Suprapubic skin (tissue), 4 donors: Measurements from ENCODE around the gene SPRYD7. TPM values are rescaled to one million over a fixed set of nuclear protein-coding genes. Genes with fewer than 3 reads are reported as not detected.
"Not testable (repeated sequence)": the region's sequence is repeated elsewhere in the genome, so short reads cannot be mapped to it uniquely, and the experiment has no call there.

Experiments
- DNase-seq, 2 donors: peaks; one replicate each; pipeline ENCODE4 v3.0.0-alpha.2; 2019; ENCODE audit warnings: low spot score in 2 of 2
- H3K27ac ChIP-seq: fragments of 200-600 bp; sonication (generic); one replicate; pipeline ENCODE4 v1.5.1; 2019
- H3K27me3 ChIP-seq: fragments of 200-600 bp; sonication (generic); one replicate; pipeline ENCODE4 v1.5.1; 2019
- H3K36me3 ChIP-seq: fragments of 200-600 bp; sonication (generic); one replicate; pipeline ENCODE4 v1.5.1; 2019
- H3K4me1 ChIP-seq: fragments of 200-600 bp; sonication (generic); one replicate; pipeline ENCODE4 v1.5.1; 2019
- H3K4me3 ChIP-seq: fragments of 200-600 bp; sonication (generic); one replicate; pipeline ENCODE4 v1.5.1; 2019; ENCODE audit warnings: mild to moderate bottlenecking
- H3K9me3 ChIP-seq: fragments of 200-600 bp; sonication (generic); one replicate; pipeline ENCODE4 v1.5.1; 2019
- CTCF ChIP-seq, 2 donors: fragments of 200-600 bp in 1 of 2; fragments of 450-650 bp in 1 of 2; sonication (generic) in 1 of 2; IDR thresholded peaks; one replicate each; pipeline ENCODE4 v1.5.1; 2016 to 2019; ENCODE audit warnings: antibody characterized with exemption in 2 of 2, mild to moderate bottlenecking in 1 of 2, moderate library complexity in 1 of 2
- EP300 ChIP-seq: sonication (generic); formaldehyde crosslinking; IDR thresholded peaks from one replicate; pipeline ENCODE4 v1.6.1; 2017; ENCODE audit warnings: antibody characterized with exemption
- POLR2A ChIP-seq, 2 donors: fragments of 450-650 bp; IDR thresholded peaks; one replicate each; pipeline ENCODE4 v1.6.1; 2017; ENCODE audit warnings: antibody characterized with exemption in 2 of 2, mild to moderate bottlenecking in 2 of 2, moderate library complexity in 2 of 2
- POLR2AphosphoS5 ChIP-seq, 3 donors: sonication (generic); formaldehyde crosslinking; IDR thresholded peaks; one replicate each; pipeline ENCODE4 v1.6.1; 2017; ENCODE audit warnings: antibody characterized with exemption in 3 of 3
- WGBS: methylation state at CpG from one replicate; pipeline ENCODE4 v1.1.5; 2018; 5-methylcytosine and 5-hydroxymethylcytosine counted together
- total RNA-seq, 4 donors: library from RNA; depleted of rRNA; stranded (reverse); fragments of >200 nt; gene quantifications; one replicate each; pipeline ENCODE4 v1.1.0, GENCODE V29; 2016

SPRYD7 gene
- total RNA-seq, 4 donors from 2014 or later: 6.0 to 9.9 (median 7.2) TPM

GRCh38 chr13:49956131-49956530 is 20.0 kb upstream of the SPRYD7 start:
- Histone ChIP-seq H3K27ac (no peak overlapping the region), H3K4me1 (peaks cover 6% of the 10 kb centered on the region), H3K4me3 (no peak overlapping the region), H3K27me3 (no peaks in the 10 kb centered on the region), H3K9me3 (no peaks in the 10 kb centered on the region), H3K36me3 (no peaks in the 10 kb centered on the region)
- no peak for TF ChIP-seq EP300
- TF ChIP-seq POLR2AphosphoS5 (IDR thresholded peaks at IDR 0.05): no peak
- no peak for TF ChIP-seq CTCF (IDR thresholded peaks at IDR 0.05)
- TF ChIP-seq POLR2A (IDR thresholded peaks at IDR 0.05): no peak
- WGBS: 94% methylated on average over 3 of the region's 3 CpGs
- DNase-seq: no peak

DNA sequence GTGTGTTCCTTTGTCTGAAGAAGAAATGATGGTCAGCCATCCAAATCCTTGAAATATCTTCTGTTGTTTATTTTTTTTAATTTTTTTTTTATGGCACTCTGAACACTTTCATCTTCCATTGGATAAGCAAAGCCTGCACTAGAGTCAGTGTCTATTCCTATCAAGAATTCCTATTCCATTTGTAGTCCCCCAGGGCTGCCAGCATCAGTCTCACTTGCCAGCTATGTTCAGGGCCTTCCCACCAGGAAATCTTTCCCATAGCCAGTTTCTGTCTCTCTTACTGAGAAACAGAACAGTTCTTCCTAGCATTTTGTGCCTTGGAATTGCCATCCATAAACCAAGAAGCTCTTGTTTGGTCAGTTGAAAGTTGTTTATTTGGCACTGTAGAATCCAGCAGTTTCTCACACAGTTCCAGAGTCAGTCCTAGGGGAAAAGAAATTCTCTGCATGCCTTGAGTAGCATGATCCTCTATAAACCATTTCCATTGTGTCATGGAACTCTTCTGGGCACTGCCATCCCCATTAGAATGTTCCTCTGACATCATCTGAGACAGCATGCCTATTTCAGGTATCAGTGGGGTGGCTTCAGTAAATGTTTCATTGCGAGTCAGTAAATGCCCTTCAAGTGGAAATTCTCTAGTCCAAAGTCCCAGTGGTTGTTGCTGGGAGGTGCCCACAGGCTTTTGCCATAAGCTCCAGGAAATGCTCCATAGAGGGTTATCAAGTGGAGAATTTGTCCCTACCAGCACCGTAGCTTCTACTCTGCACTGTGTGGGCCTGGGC is 18.7 kb upstream of the SPRYD7 start:
- no peaks in the 10 kb centered on the region for H3K36me3 ChIP-seq
- H3K9me3 ChIP-seq: no peaks in the 10 kb centered on the region
- H3K27ac ChIP-seq: no peak overlapping the region
- TF ChIP-seq CTCF (IDR thresholded peaks at IDR 0.05) (no peak), POLR2AphosphoS5 (IDR thresholded peaks at IDR 0.05) (no peak), EP300 (no peak), POLR2A (IDR thresholded peaks at IDR 0.05) (no peak)
- H3K27me3 ChIP-seq: no peaks in the 10 kb centered on the region
- DNase-seq: no peak
- H3K4me1 ChIP-seq: peaks cover 6% of the 10 kb centered on the region
- WGBS: 87% methylated on average over 2 of the region's 2 CpGs
- no peak overlapping the region for H3K4me3 ChIP-seq

- no peak for DNase-seq
Observed at GRCh38 chr13:49953560-49953959, 17.4 kb upstream of the SPRYD7 start.

DNA sequence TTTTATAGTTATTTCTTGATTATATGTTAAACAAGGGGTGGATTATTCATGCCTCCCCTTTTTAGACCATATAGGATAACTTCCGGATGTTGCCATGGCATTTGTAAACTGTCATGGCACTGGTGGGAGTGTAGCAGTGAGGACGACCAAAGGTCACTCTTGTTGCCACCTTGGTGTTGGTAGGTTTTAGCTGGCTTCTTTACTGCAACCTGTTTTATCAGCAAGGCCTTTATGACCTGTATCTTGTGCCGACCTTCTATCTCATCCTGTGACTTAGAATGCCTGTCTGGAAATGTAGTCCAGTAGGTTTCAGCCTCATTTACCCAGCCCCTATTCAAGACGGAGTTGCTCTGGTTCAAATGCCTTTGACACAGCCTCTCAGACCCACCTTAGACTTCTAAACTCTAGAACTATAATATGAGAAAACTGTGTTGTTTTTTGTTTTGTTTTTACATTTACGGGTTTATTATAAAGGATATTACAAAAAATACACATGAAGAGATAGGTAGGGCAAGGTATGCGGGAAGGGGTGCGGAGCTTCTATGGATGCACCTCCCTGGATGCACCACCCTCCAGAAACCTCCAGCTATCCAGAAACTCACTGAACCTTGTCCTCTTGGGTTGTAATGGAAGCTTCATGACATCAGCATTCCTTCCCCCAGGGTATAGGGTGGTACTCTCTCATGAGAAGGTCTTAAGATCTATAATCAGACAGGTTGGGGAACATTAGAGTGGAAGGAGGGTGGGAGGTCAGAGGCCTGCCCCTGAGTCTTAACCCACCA is 15.8 kb upstream of the SPRYD7 start:
- no peak for DNase-seq
- Histone ChIP-seq H3K36me3 (no peaks in the 10 kb centered on the region), H3K9me3 (no peaks in the 10 kb centered on the region), H3K4me3 (no peak overlapping the region), H3K27me3 (no peaks in the 10 kb centered on the region), H3K27ac (no peak overlapping the region), H3K4me1 (peaks cover 6% of the 10 kb centered on the region)
- WGBS: 87% methylated on average over 7 of the region's 7 CpGs
- TF ChIP-seq POLR2A (IDR thresholded peaks at IDR 0.05) (no peak), CTCF (IDR thresholded peaks at IDR 0.05) (no peak), POLR2AphosphoS5 (IDR thresholded peaks at IDR 0.05) (no peak), EP300 (no peak)

More at GRCh38 chr13:49953560-49953959, 17.4 kb upstream of the SPRYD7 start:
- Histone ChIP-seq H3K36me3 (no peaks in the 10 kb centered on the region), H3K4me3 (no peak overlapping the region), H3K9me3 (no peaks in the 10 kb centered on the region), H3K27ac (no peak overlapping the region), H3K27me3 (no peaks in the 10 kb centered on the region), H3K4me1 (peaks cover 6% of the 10 kb centered on the region)
- TF ChIP-seq POLR2AphosphoS5 (IDR thresholded peaks at IDR 0.05) (no peak), CTCF (IDR thresholded peaks at IDR 0.05) (no peak), POLR2A (IDR thresholded peaks at IDR 0.05) (no peak), EP300 (no peak)
- WGBS: 96% methylated on average over 1 of the region's 1 CpG

DNA sequence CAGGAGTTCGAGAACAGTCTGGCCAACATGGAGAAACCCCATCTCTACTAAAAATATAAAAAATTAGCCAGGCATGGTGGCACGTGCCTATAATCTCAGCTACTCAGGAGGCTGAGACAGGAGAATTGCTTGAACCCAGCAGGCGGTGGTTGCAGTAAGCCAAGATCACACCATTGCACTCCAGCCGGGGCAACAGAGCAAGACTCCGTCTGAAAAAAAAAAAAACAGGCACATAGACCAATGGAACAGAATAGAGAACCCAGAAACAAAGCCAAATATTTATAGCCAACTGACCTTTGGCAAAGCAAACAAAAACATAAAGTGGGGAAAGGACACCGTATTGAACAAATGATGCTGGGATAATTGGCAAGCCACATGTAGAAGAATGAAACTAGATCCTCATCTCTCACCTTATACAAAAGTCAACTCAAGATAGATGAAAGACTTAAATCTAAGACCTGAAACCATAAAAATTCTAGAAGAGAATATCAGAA is 12.7 kb upstream of the SPRYD7 start:
- H3K4me3 ChIP-seq, H3K27ac ChIP-seq, H3K4me1 ChIP-seq, H3K9me3 ChIP-seq, H3K36me3 ChIP-seq, DNase-seq, H3K27me3 ChIP-seq: not testable (repeated sequence)
- WGBS: 92% methylated on average over 6 of the region's 6 CpGs
